22Rv1 (cell line): Measurements from ENCODE around the gene ATP10A.

Experiments
- H3K27ac ChIP-seq: fragments of 450-650 bp; 2 replicates; pipeline ENCODE4 v1.5.1; 2017
- ZFX ChIP-seq: fragments of 450-650 bp; IDR thresholded peaks from 2 replicates; pipeline ENCODE4 v1.6.1; 2017; ENCODE audit warnings: antibody characterized with exemption, borderline replicate concordance
- TF ChIP-seq, protein P1 (sequence below): fragments of 450-650 bp; IDR thresholded peaks from 2 replicates; pipeline ENCODE4 v1.5.1; 2017; ENCODE audit warnings: mild to moderate bottlenecking

ATP10A gene

DNA sequence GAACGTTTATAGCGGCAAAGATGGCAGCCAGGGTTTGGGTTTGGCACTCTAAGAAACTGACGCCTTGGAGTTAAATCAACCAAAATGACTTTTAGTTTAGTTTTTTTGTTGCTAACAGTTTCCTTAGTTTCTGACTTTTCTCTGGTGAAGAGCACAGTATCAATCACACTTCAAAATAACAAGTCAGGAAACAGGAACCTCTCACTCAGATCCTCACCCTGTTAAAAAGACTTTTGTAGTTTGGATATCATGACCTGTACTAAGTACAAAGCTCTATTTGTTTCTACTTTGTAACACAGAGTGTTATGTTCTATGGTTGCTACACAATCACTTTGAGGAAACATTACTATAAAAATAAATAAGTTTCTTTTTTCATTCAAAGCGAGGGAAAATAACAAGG lies 51.1 kb downstream of the ATP10A start:
- TF ChIP-seq, protein P1, sequence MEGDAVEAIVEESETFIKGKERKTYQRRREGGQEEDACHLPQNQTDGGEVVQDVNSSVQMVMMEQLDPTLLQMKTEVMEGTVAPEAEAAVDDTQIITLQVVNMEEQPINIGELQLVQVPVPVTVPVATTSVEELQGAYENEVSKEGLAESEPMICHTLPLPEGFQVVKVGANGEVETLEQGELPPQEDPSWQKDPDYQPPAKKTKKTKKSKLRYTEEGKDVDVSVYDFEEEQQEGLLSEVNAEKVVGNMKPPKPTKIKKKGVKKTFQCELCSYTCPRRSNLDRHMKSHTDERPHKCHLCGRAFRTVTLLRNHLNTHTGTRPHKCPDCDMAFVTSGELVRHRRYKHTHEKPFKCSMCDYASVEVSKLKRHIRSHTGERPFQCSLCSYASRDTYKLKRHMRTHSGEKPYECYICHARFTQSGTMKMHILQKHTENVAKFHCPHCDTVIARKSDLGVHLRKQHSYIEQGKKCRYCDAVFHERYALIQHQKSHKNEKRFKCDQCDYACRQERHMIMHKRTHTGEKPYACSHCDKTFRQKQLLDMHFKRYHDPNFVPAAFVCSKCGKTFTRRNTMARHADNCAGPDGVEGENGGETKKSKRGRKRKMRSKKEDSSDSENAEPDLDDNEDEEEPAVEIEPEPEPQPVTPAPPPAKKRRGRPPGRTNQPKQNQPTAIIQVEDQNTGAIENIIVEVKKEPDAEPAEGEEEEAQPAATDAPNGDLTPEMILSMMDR = no peak
- no peak for TF ChIP-seq ZFX
- no peak overlapping the region for H3K27ac ChIP-seq

DNA sequence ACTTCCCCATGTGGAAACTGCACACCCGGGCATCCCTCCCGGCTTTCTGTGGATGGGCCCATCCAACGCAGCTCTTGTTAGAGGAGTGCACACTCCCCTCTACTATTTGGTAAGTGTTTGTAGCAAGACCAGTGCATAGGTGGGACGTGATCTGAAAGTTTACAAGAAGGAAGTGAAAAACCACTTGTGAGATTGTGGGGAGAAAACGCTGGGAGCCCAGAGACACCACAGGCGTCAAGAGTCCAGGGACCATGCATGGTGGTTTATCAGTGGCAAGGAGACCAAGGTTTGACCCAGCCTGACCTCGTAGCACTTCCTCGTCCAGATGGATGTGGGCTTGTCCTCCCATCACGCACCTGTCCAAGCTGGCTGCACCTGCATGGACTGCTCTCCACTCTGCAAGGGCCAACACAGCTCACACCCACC lies 51.6 kb downstream of the ATP10A start:
- TF ChIP-seq ZFX = no peak
- TF ChIP-seq, protein P1 = no peak
- no peak overlapping the region for H3K27ac ChIP-seq

DNA sequence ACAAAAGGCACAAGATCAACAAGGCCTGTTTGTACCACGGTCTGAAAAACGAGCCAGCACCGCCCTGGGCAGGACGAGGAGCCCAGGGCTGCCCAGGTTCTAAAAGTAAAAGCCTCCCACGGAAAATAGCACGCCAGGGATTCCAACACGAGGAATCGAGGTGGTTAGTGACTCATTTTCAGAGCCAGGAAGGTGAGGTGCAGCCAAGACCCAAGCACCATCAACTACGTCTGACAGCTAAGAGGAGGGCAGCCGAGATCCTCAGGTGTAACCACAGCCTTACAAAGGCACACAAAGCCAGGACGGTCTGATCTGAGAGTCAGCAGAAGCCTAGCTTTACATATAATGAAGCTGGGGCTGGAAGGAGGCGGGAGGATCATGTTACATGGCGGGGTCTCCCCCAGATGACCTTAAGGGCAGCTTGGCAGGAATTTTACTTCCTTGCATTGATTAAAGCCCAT lies 52.5 kb downstream of the ATP10A start:
- TF ChIP-seq, protein P1 = no peak
- TF ChIP-seq ZFX = no peak
- H3K27ac ChIP-seq = no peak overlapping the region

DNA sequence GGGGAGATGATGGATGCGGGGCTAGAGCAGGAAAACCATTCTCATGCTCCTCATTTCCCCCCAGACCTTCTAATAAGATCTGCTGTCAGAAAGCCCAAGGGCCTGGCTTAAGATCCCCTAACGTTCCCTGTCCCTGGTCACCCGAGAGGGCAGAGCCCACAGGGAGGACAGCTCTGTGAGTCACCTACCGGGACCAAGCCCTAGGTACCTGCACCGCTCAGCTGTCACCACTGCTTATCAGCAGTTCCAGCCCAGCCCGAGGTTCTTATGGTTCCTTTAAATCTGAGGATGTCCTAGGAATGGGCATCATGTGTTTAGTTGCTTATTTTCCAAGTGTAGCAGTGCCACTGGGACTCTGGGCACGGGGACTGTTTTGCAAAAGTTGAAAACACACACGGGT lies 53.0 kb downstream of the ATP10A start:
- no peak overlapping the region for H3K27ac ChIP-seq
- TF ChIP-seq, protein P1 = no peak
- no peak for TF ChIP-seq ZFX

DNA sequence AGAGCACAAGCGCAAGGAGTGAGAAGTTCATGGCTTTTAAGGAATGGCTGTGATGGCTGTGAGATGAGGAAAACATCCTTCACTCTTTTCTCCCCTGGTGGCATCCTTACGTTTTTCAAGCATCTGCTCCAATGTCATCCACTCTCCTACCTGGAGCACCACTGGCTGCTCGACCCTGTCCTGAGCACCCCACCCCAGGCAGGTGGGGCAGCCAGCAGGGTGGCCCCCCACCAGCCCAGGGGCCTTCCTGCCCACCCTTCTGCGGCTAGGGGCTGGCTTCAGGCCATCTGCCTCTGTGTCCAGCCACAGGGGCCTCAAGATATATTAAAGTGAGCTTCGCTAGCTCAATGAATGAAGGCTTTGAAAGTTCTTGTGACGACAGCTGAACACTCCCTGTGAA lies 56.1 kb downstream of the ATP10A start:
- TF ChIP-seq ZFX = no peak
- H3K27ac ChIP-seq = no peak overlapping the region

DNA sequence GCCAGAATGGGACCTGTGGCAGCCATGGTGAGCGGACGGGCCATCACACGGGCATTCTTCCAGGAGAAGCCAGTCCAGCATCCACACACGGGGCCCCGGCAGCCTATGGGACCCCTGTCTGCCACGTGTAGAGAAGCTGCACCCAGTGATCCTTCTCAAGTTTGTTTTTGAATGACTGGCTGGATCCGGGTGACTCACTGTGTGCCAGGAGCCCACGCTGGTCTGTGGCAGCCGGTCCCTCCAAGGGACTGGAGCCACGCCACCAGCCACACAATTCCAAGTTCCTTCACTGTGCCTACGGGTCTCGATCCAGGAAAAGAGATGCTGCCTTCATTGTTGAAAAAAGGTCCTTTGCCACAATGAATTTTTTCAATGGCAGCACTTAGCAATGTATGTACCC lies 58.1 kb downstream of the ATP10A start:
- TF ChIP-seq, protein P1 = no peak
- no peak for TF ChIP-seq ZFX
- no peak overlapping the region for H3K27ac ChIP-seq

DNA sequence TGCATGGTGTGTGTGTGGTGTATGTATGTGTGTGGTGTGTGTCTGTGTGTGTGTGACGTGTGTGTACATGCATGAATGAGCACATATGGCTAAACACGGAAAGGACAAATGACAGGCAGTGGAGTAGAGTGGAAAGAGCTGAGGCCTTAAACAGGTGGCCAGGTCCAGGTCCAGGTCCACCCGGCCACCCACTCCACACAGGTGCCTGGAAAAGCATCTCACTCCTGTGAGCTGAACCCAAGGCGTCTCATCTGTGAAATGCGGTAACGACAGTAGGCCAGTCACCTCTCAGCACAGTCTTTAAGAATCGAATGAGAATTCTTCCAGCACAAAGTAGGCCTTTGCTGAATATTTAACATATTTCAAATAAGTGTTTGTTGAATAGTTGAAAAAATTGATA lies 58.7 kb downstream of the ATP10A start:
- TF ChIP-seq, protein P1 = no peak
- no peak for TF ChIP-seq ZFX
- no peak overlapping the region for H3K27ac ChIP-seq

DNA sequence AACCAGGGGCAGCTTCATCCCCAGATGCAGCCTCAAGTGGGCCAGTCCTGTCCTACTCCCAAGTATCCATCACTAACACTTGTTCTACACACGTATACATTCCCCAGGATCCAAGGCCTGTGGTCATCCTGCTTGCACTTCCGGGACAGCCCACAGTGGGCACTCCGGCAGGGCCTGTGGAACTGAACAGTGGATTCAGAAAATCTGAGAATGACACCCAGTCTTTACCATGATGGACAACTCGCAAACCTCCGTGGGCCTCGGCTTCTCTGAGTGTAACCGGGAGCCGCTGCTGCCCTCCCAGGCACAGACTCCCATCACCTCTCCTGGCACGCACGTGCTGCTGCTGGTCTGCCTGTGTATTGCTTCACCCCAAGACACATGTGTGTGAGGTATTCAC lies 59.6 kb downstream of the ATP10A start:
- no peak overlapping the region for H3K27ac ChIP-seq
- TF ChIP-seq ZFX = no peak
- TF ChIP-seq, protein P1 = no peak
